GM12878 (cell line): ENCODE measurements around the gene KRTAP24-1. TPM values are rescaled to one million over a fixed set of nuclear protein-coding genes. Genes with fewer than 3 reads are reported as not detected.

ENCODE experiments used
- ATAC-seq: fragments of 200-7000 bp; cut with Tn5 transposase; 3 replicates; pipeline ENCODE4 v1.9.1; 2020; ENCODE audit warnings: mild to moderate bottlenecking, moderate library complexity
- BruUV-seq: library from RNA; stranded (reverse); fragments of 400-500 nt; replicated peaks from 2 replicates; lab custom pipeline; 2021; lab: Mats Ljungman, UMichigan
- CTCF ChIA-PET: fragments of 300-600 bp; sonication (Branson Sonifier 250); formaldehyde crosslinking; extraction: SDS; loops from one replicate; lab custom pipeline; 2021; ENCODE audit warnings: inconsistent platforms; lab: Yijun Ruan, JAX
- POLR2A ChIA-PET: fragments of 350-600 bp; formaldehyde crosslinking; extraction: SDS; loops from one replicate; lab custom pipeline; 2021; ENCODE audit warnings: inconsistent platforms; lab: Charles Lee
- RAD21 ChIA-PET: fragments of 300-600 bp; sonication (Branson Sonifier 250); formaldehyde crosslinking; loops from one replicate; lab custom pipeline; 2023; ENCODE audit warnings: antibody characterized with exemption; ENCODE audit not compliant: unreplicated experiment; lab: Charles Lee
- SMC1A ChIA-PET: fragments of 300-600 bp; sonication (Branson Sonifier 250); formaldehyde crosslinking; loops from one replicate; lab custom pipeline; 2023; ENCODE audit not compliant: unreplicated experiment, uncharacterized antibody; lab: Charles Lee
- DNase-seq: peaks from one replicate; pipeline ENCODE4 v3.0.0-alpha.2; 2011; ENCODE audit warnings: low read depth, low spot score
- FAIRE-seq: peaks from 3 replicates; lab custom pipeline; 2011; peaks lifted over from hg19 to GRCh38; lab: Jason Lieb, UNC
- H2AFZ ChIP-seq: 2 replicates; pipeline ENCODE4 v1.6.0; 2011; ENCODE audit warnings: low read depth, low read length, control low read depth; ENCODE audit not compliant: control insufficient read depth
- H3K27ac ChIP-seq: 2 replicates; pipeline ENCODE4 v1.5.1; 2011; ENCODE audit warnings: control low read depth; ENCODE audit not compliant: control insufficient read depth, insufficient read depth
- H3K27me3 ChIP-seq, 2 experiments: replicated peaks in 1 of 2; 2 replicates each; pipeline versions ENCODE4 v1.6.0 to v1.6.1; 2011; ENCODE audit warnings: low read length in 1 of 2; ENCODE audit not compliant: control insufficient read depth in 2 of 2, insufficient read depth in 2 of 2
- H3K36me3 ChIP-seq, 2 experiments: 2 replicates each; pipeline ENCODE4 v1.5.1; 2011; ENCODE audit warnings: low read length in 1 of 2; ENCODE audit not compliant: control insufficient read depth in 2 of 2, insufficient read depth in 2 of 2
- H3K4me1 ChIP-seq: 2 replicates; pipeline ENCODE4 v1.6.1; 2011; ENCODE audit warnings: mild to moderate bottlenecking, low read length, moderate library complexity, mixed read lengths; ENCODE audit not compliant: control insufficient read depth, insufficient read depth
- H3K4me2 ChIP-seq: 2 replicates; pipeline ENCODE4 v1.6.0; 2011; ENCODE audit warnings: control low read depth; ENCODE audit not compliant: control insufficient read depth, insufficient read depth
- H3K4me3 ChIP-seq: fragments of 200-600 bp; sonication (generic); 2 replicates; pipeline ENCODE4 v1.5.1; 2016
- H3K79me2 ChIP-seq: 2 replicates; pipeline ENCODE4 v1.6.0; 2011; ENCODE audit warnings: low read length; ENCODE audit not compliant: control insufficient read depth, insufficient read depth
- H3K9ac ChIP-seq: 2 replicates; pipeline ENCODE4 v1.8.0; 2011; ENCODE audit warnings: low read length, control low read depth, mixed read lengths; ENCODE audit not compliant: control insufficient read depth, insufficient read depth
- H3K9me3 ChIP-seq: replicated peaks from 3 replicates; pipeline ENCODE4 v1.5.1; 2011; ENCODE audit warnings: mild to moderate bottlenecking, low read length; ENCODE audit not compliant: control insufficient read depth, insufficient read depth
- H4K20me1 ChIP-seq: 2 replicates; pipeline ENCODE4 v1.6.0; 2011; ENCODE audit not compliant: control insufficient read depth, insufficient read depth
- BACH1 ChIP-seq: fragments of 450-650 bp; IDR thresholded peaks from 2 replicates; pipeline ENCODE4 v1.6.1; 2017; ENCODE audit warnings: mild to moderate bottlenecking, borderline replicate concordance
- CREB1 ChIP-seq: IDR thresholded peaks from 2 replicates; pipeline ENCODE4 v1.6.1; 2012; ENCODE audit warnings: low read depth, mild to moderate bottlenecking, inconsistent platforms
- CREM ChIP-seq: IDR thresholded peaks from 2 replicates; pipeline ENCODE4 v1.6.1; 2014; ENCODE audit warnings: antibody characterized with exemption, low read depth
- EP300 ChIP-seq, 2 experiments: fragments of 150-350 bp in 1 of 2; IDR thresholded peaks; 2 replicates each; pipeline ENCODE4 v1.6.1; 2011 to 2012; ENCODE audit warnings: low read depth in 2 of 2, low read length in 2 of 2, borderline replicate concordance in 1 of 2, improper control_type of control experiment in 1 of 2, inconsistent platforms in 1 of 2; ENCODE audit not compliant: control insufficient read depth in 1 of 2
- FOS ChIP-seq: IDR thresholded peaks from 3 replicates; pipeline ENCODE4 v1.6.1; 2011; ENCODE audit warnings: borderline replicate concordance; ENCODE audit not compliant: insufficient read length; ENCODE audit errors: extremely low read depth
- GABPA ChIP-seq: IDR thresholded peaks from 2 replicates; pipeline ENCODE4 v1.6.1; 2014; ENCODE audit warnings: antibody characterized with exemption, low read depth, mild to moderate bottlenecking, inconsistent platforms
- LARP7 ChIP-seq: fragments of 450-650 bp; IDR thresholded peaks from 2 replicates; pipeline ENCODE4 v1.6.1; 2017; ENCODE audit warnings: mild to moderate bottlenecking
- MYB ChIP-seq: fragments of 150-350 bp; IDR thresholded peaks from 2 replicates; pipeline ENCODE4 v1.6.1; 2014; ENCODE audit warnings: mild to moderate bottlenecking, low read depth, low read length, borderline replicate concordance
- NFIC ChIP-seq: IDR thresholded peaks from 2 replicates; pipeline ENCODE4 v1.6.1; 2012; ENCODE audit warnings: low read depth, mild to moderate bottlenecking, inconsistent platforms, low read length, moderate library complexity
- NR2F1 ChIP-seq: fragments of 450-650 bp; conservative IDR thresholded peaks from 2 replicates; pipeline ENCODE4 v1.6.1; 2017; ENCODE audit warnings: mild to moderate bottlenecking
- NRF1 ChIP-seq: conservative IDR thresholded peaks from 2 replicates; pipeline ENCODE4 v1.6.1; 2011; ENCODE audit warnings: mild to moderate bottlenecking, low read depth, low read length, improper control_type of control experiment
- RB1 ChIP-seq: fragments of 450-650 bp; formaldehyde crosslinking; IDR thresholded peaks from 2 replicates; pipeline ENCODE4 v1.6.1; 2017; ENCODE audit warnings: mild to moderate bottlenecking, borderline replicate concordance
- RUNX3 ChIP-seq: IDR thresholded peaks from 2 replicates; pipeline ENCODE4 v1.6.1; 2012; ENCODE audit warnings: low read length, inconsistent platforms
- SMAD5 ChIP-seq: IDR thresholded peaks from 2 replicates; pipeline ENCODE4 v1.6.1; 2016; ENCODE audit warnings: antibody characterized with exemption, low read depth
- WRNIP1 ChIP-seq: IDR thresholded peaks from 2 replicates; pipeline ENCODE4 v1.6.1; 2011; ENCODE audit warnings: low read depth, low read length, improper control_type of control experiment, borderline replicate concordance
- YBX1 ChIP-seq: fragments of 450-650 bp; IDR thresholded peaks from 2 replicates; pipeline ENCODE4 v1.6.1; 2016; ENCODE audit warnings: antibody characterized with exemption
- ZNF217 ChIP-seq: fragments of 450-650 bp; IDR thresholded peaks from 2 replicates; pipeline ENCODE4 v1.6.1; 2017; ENCODE audit warnings: antibody characterized with exemption, mild to moderate bottlenecking
- WGBS: methylation state at CpG from one replicate; pipeline ENCODE4 v1.1.6; 2016; ENCODE audit warnings: low lambda C conversion rate; ENCODE audit not compliant: insufficient replicate concordance, insufficient coverage; ENCODE audit errors: missing lambda C conversion rate; 5-methylcytosine and 5-hydroxymethylcytosine counted together
- in situ Hi-C: fragments of 300-500 bp; cut with MboI; formaldehyde crosslinking; loops from 9 replicates; pipeline ENCODE4 v1.14.3; 2018; ENCODE audit warnings: mixed read lengths
- intact Hi-C: fragments of 100-400 bp; cut with micrococcal nuclease; formaldehyde crosslinking; loops from one replicate; pipeline ENCODE4 v1.14.2; 2022; ENCODE audit not compliant: unreplicated experiment
- polyA plus RNA-seq, 11 experiments: library from polyadenylated mRNA; depleted of rRNA in 4 of 11; unstranded in 6 of 11; stranded (reverse) in 5 of 11; fragments of >200 nt; fragmentation: Nextera tagmentation in 4 of 11; fragmentation: Illumina TruSeq in 1 of 11; extraction: Ambion mirVana in 4 of 11; extraction: Trizol in 1 of 11; gene quantifications; 1 replicate in 1 of 11; 2 replicates in 10 of 11; pipeline versions ENCODE4 v1.2.1 to v1.2.3, GENCODE V29; 2011 to 2016; ENCODE audit warnings: inconsistent platforms in 2 of 11, missing spikeins in 2 of 11, low read depth in 1 of 11
- total RNA-seq, 4 experiments: library from RNA; depleted of rRNA in 3 of 4; stranded (reverse); fragments of >200 nt in 3 of 4; fragmentation: Illumina TruSeq in 1 of 4; extraction: Trizol in 1 of 4; gene quantifications; 2 replicates each; pipeline versions ENCODE4 v1.2.1 to v1.2.3, GENCODE V29; 2013 to 2021
- TF ChIP-seq, protein P1 (sequence below): fragments of 450-650 bp; IDR thresholded peaks from 2 replicates; pipeline ENCODE4 v1.6.1; 2017; ENCODE audit warnings: mild to moderate bottlenecking, moderate library complexity
- TF ChIP-seq, protein P2 (sequence below): fragments of 450-650 bp; IDR thresholded peaks from 2 replicates; pipeline ENCODE4 v1.6.1; 2017; ENCODE audit warnings: mild to moderate bottlenecking, moderate library complexity

Gene KRTAP24-1
- total and polyA plus RNA-seq, 10 of the 15 experiments (the other 5 are each of a cell fraction or from before 2014, with no cell fraction given), result not detected

- Histone ChIP-seq H3K9ac (no peak overlapping the region), H3K36me3 (no peaks in the 10 kb centered on the region), H3K4me3 (no peak overlapping the region), H2AFZ (no peak overlapping the region), H3K27ac (no peak overlapping the region), H3K79me2 (no peaks in the 10 kb centered on the region), H3K4me2 (no peak overlapping the region)
- ATAC-seq, result no peak
- CTCF ChIA-PET, result interaction anchor here (1.3 kb wide), 1 partner anchor 11 kb away, joined by 4 read pairs; no protein-coding TSS in a partner anchor
- SMC1A ChIA-PET, result no interaction called here
- DNase-seq, result no peak
- POLR2A ChIA-PET, result no interaction called here
- no peak for FAIRE-seq
- intact Hi-C loops (no loop called here), in situ Hi-C loops (loop anchor here (10.0 kb wide), 1 partner anchor 59 kb away; no protein-coding TSS in a partner anchor)
- WGBS, result 0% methylated on average over 1 of the region's 1 CpG
- RAD21 ChIA-PET, result no interaction called here
- no TSS peak for BruUV-seq
- no peak for TF ChIP-seq GABPA
- TF ChIP-seq NFIC, result no peak
- TF ChIP-seq, protein P1, sequence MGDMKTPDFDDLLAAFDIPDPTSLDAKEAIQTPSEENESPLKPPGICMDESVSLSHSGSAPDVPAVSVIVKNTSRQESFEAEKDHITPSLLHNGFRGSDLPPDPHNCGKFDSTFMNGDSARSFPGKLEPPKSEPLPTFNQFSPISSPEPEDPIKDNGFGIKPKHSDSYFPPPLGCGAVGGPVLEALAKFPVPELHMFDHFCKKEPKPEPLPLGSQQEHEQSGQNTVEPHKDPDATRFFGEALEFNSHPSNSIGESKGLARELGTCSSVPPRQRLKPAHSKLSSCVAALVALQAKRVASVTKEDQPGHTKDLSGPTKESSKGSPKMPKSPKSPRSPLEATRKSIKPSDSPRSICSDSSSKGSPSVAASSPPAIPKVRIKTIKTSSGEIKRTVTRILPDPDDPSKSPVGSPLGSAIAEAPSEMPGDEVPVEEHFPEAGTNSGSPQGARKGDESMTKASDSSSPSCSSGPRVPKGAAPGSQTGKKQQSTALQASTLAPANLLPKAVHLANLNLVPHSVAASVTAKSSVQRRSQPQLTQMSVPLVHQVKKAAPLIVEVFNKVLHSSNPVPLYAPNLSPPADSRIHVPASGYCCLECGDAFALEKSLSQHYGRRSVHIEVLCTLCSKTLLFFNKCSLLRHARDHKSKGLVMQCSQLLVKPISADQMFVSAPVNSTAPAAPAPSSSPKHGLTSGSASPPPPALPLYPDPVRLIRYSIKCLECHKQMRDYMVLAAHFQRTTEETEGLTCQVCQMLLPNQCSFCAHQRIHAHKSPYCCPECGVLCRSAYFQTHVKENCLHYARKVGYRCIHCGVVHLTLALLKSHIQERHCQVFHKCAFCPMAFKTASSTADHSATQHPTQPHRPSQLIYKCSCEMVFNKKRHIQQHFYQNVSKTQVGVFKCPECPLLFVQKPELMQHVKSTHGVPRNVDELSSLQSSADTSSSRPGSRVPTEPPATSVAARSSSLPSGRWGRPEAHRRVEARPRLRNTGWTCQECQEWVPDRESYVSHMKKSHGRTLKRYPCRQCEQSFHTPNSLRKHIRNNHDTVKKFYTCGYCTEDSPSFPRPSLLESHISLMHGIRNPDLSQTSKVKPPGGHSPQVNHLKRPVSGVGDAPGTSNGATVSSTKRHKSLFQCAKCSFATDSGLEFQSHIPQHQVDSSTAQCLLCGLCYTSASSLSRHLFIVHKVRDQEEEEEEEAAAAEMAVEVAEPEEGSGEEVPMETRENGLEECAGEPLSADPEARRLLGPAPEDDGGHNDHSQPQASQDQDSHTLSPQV, result no peak
- TF ChIP-seq NRF1, result no peak
- no peak for TF ChIP-seq WRNIP1
- TF ChIP-seq CREB1, result no peak
- TF ChIP-seq RUNX3, result no peak
- no peak for TF ChIP-seq BACH1
- no peak for TF ChIP-seq ZNF217
- TF ChIP-seq CREM, result no peak
- no peak for TF ChIP-seq MYB
- TF ChIP-seq LARP7, result no peak
- TF ChIP-seq RB1, result no peak
- no peak for TF ChIP-seq EP300 (IDR thresholded peaks at IDR 0.05; ENCODE audit: borderline replicate concordance in 1 of 2, control insufficient read depth in 1 of 2, low read depth in 2 of 2, low read length in 2 of 2)
- TF ChIP-seq NR2F1, result no peak
- TF ChIP-seq SMAD5, result no peak
- TF ChIP-seq, protein P2, sequence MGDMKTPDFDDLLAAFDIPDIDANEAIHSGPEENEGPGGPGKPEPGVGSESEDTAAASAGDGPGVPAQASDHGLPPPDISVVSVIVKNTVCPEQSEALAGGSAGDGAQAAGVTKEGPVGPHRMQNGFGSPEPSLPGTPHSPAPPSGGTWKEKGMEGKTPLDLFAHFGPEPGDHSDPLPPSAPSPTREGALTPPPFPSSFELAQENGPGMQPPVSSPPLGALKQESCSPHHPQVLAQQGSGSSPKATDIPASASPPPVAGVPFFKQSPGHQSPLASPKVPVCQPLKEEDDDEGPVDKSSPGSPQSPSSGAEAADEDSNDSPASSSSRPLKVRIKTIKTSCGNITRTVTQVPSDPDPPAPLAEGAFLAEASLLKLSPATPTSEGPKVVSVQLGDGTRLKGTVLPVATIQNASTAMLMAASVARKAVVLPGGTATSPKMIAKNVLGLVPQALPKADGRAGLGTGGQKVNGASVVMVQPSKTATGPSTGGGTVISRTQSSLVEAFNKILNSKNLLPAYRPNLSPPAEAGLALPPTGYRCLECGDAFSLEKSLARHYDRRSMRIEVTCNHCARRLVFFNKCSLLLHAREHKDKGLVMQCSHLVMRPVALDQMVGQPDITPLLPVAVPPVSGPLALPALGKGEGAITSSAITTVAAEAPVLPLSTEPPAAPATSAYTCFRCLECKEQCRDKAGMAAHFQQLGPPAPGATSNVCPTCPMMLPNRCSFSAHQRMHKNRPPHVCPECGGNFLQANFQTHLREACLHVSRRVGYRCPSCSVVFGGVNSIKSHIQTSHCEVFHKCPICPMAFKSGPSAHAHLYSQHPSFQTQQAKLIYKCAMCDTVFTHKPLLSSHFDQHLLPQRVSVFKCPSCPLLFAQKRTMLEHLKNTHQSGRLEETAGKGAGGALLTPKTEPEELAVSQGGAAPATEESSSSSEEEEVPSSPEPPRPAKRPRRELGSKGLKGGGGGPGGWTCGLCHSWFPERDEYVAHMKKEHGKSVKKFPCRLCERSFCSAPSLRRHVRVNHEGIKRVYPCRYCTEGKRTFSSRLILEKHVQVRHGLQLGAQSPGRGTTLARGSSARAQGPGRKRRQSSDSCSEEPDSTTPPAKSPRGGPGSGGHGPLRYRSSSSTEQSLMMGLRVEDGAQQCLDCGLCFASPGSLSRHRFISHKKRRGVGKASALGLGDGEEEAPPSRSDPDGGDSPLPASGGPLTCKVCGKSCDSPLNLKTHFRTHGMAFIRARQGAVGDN, result no peak
- TF ChIP-seq YBX1, result no peak
- no peak for TF ChIP-seq FOS
- TF ChIP-seq, all 136 proteins: peak for 0
- H4K20me1 ChIP-seq, result no peaks in the 10 kb centered on the region
- H3K9me3 ChIP-seq, result no peaks in the 10 kb centered on the region
- no peaks in the 10 kb centered on the region for H3K27me3 ChIP-seq
- H3K4me1 ChIP-seq, result no peaks in the 10 kb centered on the region
Observed at GRCh38 chr21:30255679-30256078, 27.1 kb downstream of the KRTAP24-1 start.
